LNCaP clone FGC (cell line): ENCODE data around the gene MASP1.

Experiments used
- DNase-seq: peaks from one replicate; pipeline ENCODE4 v3.0.0-alpha.2; 2011; ENCODE audit warnings: low read depth
- H3K4me3 ChIP-seq: 2 replicates; pipeline ENCODE4 v1.5.1; 2011; ENCODE audit warnings: mild to moderate bottlenecking, low read depth, low read length, control low read depth
- TF ChIP-seq, protein P1 (sequence below): IDR thresholded peaks from 2 replicates; pipeline ENCODE4 v1.5.1; 2012; ENCODE audit warnings: mild to moderate bottlenecking; ENCODE audit not compliant: control insufficient read depth, insufficient read depth; ENCODE audit errors: extremely low read depth

The MASP1 gene

DNA sequence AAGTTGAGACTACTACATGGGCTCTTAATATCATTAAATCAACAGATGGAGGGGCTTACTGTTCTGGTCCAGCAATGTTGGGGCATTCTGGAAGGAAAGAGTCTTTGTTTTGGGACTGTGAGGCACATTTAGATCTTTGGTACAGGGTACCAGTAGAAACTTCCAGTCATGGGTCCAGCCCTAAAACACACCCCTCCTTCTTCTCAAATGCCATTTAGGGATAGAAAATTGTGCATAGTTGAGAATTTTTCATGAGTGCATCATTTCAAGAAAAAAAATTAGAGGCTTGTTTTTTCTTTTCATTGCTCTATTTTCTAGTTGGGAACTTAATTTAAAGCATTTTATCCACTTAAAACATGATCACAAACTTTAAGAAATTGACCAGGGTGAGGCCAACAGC lies 98.4 kb downstream of the MASP1 start:
- no peak for DNase-seq
- H3K4me3 ChIP-seq: no peak overlapping the region
- TF ChIP-seq, protein P1, sequence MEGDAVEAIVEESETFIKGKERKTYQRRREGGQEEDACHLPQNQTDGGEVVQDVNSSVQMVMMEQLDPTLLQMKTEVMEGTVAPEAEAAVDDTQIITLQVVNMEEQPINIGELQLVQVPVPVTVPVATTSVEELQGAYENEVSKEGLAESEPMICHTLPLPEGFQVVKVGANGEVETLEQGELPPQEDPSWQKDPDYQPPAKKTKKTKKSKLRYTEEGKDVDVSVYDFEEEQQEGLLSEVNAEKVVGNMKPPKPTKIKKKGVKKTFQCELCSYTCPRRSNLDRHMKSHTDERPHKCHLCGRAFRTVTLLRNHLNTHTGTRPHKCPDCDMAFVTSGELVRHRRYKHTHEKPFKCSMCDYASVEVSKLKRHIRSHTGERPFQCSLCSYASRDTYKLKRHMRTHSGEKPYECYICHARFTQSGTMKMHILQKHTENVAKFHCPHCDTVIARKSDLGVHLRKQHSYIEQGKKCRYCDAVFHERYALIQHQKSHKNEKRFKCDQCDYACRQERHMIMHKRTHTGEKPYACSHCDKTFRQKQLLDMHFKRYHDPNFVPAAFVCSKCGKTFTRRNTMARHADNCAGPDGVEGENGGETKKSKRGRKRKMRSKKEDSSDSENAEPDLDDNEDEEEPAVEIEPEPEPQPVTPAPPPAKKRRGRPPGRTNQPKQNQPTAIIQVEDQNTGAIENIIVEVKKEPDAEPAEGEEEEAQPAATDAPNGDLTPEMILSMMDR: no peak

DNA sequence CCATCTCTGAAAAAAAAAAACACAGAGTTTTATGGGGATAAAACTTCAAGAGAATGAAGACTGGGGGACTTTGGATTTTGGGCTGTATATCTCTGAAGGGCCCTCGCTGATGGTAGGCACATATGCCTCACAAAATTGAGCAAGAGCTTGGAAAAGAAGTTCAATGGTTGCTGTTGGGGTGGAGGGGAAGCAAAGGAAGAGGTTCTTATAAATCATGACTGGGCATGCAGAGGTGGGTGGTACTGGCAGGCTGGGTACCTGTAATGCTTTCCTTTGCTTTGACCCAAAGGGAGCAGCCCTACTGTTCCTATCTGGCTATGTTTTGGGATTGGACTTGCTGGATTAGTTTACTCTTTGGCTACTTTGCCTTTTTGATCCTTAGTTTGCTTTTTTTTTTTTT lies 100.3 kb downstream of the MASP1 start:
- no peak overlapping the region for H3K4me3 ChIP-seq
- DNase-seq: no peak
- TF ChIP-seq, protein P1: no peak

DNA sequence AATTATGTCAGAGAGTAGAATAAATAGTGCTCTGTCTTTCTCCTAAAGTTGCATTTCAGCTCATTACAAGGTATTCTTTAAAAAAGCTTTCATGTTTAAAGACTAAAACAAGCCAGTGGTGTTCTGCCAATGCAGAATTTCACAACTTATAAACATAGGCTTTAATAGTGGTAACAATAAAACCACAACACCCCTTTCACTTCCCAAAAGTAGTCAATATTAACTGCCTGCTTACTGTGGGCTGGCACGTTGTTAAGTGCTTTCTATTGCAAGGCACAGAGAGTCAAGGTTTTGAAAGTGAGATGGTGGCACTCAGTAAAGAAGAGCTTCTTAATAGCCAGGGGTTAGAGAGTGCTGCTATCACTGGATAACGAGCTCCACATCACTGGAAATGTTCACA lies 102.6 kb downstream of the MASP1 start:
- TF ChIP-seq, protein P1: no peak
- no peak for DNase-seq
- H3K4me3 ChIP-seq: no peak overlapping the region

DNA sequence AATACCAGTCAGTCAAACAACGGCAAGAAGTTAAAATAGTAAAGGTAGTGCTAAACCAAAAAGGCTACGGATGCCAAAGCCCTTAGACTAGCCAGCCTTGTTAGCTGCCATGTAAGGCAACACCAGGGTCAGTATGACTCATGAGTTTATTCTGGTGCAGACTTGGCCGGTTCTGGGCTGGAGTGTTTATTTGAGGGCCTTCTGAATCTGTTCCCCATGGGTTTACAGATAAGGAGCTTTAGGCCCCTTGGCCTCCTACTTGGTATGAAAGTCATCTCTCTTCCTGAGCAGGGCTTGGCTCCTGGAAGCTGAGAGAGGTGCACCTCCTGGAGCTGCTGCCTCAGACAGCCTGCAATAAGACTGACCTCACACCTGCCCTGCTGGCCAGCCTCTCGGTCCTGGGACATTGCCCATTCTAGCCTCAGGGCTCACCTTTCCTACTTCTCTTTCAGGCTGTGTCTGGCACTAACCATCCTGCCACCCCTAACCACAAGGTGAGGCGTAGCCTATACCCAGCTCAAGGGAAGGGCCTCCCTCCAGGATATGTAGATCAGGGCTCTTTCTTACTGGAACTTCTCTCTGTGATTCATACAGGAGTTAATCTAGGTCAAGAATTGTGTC lies 104.6 kb downstream of the MASP1 start:
- no peak for DNase-seq
- H3K4me3 ChIP-seq: no peak overlapping the region

DNA sequence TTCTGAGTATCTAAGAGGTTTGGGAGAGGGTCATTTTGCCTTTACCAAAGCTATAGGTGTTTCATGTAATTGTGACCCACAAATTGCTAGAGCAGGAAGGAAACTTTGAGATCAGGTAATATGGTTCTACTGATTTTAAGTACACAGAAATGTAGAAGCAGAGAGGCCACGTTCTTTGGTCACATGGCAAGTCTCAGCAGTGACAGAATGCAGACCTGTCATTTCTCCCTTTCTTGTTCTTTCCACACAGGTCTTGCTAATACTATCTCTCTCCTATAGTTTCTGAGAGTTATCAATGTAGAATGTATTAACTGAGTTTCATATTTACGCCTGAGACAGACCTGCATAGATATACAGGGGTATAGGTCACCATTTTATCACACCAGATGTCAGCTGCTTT lies 105.2 kb downstream of the MASP1 start:
- no peak for DNase-seq
- TF ChIP-seq, protein P1: no peak
- no peak overlapping the region for H3K4me3 ChIP-seq

More for the DNA sequence above, 104.6 kb downstream of the MASP1 start:
- TF ChIP-seq, protein P1: no peak

DNA sequence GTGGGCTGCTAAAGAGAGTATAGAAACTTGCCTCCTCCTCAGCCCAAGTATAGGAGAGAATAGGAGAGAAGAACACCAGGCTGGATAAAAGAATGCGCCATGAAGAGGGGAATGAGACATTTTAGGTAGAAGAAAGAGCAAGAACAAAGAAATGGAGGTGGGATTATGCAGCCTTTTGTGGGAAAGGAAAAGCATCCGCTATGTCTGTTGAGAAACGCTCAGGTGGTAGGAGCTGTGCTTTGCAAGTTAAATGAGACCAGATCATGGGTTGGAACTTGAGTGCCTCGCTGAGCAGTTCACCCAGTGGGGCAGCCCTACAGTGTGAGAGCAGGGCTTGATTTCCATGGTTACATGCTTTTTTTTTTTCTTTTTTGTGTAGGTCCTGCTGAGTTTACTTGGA lies 105.8 kb downstream of the MASP1 start:
- H3K4me3 ChIP-seq: no peak overlapping the region
- TF ChIP-seq, protein P1: no peak
- DNase-seq: no peak
